K562 (cell line): ENCODE results near the gene HIVEP2. TPM values are rescaled to one million over a fixed set of nuclear protein-coding genes. Genes with fewer than 3 reads are reported as not detected.

Experiments
- ATAC-seq: fragments of 200-7000 bp; cut with Tn5 transposase; 3 replicates; pipeline ENCODE4 v1.9.1; 2020; ENCODE audit warnings: moderate library complexity
- BruUV-seq: library from RNA; stranded (reverse); fragments of 400-500 nt; replicated peaks from 2 replicates; lab custom pipeline; 2021; lab: Mats Ljungman, UMichigan
- CTCF ChIA-PET: fragments of 300-600 bp; formaldehyde crosslinking; extraction: SDS; loops from one replicate; lab custom pipeline; 2021; ENCODE audit warnings: low intra/inter-chr PET ratio; lab: Yijun Ruan, JAX
- POLR2A ChIA-PET: fragments of 300-600, 350-650 bp; sonication (Branson Sonifier 250); formaldehyde crosslinking; extraction: SDS; loops from one replicate; lab custom pipeline; 2021; ENCODE audit warnings: antibody characterized with exemption, inconsistent platforms; lab: Yijun Ruan, JAX
- DNase-seq, 4 experiments: peaks; one replicate each; pipeline versions ENCODE4 v3.0.0 to v3.0.0-alpha.2; 2011 to 2018; ENCODE audit warnings: low spot score in 3 of 4, mixed read lengths in 3 of 4; ENCODE audit errors: extremely low read depth in 1 of 4
- FAIRE-seq: peaks from 2 replicates; lab custom pipeline; 2011; peaks lifted over from hg19 to GRCh38; lab: Jason Lieb, UNC
- H2AFZ ChIP-seq: 2 replicates; pipeline ENCODE4 v1.6.0; 2011; ENCODE audit warnings: low read depth, low read length, control low read depth, inconsistent platforms
- H3K27ac ChIP-seq: fragments of 200-600 bp; 3 replicates; pipeline ENCODE4 v1.8.0; 2011; ENCODE audit warnings: low read depth, mild to moderate bottlenecking, control low read depth, inconsistent platforms, low read length, moderate library complexity, mixed read lengths; ENCODE audit errors: extremely low read depth
- H3K27me3 ChIP-seq, 2 experiments: fragments of 300-600 bp in 1 of 2; 2 replicates in 1 of 2; 3 replicates in 1 of 2; pipeline versions ENCODE4 v1.6.0 to v1.8.0; 2011; ENCODE audit warnings: inconsistent platforms in 2 of 2, low read length in 2 of 2, mild to moderate bottlenecking in 1 of 2, mixed read lengths in 1 of 2, moderate library complexity in 1 of 2; ENCODE audit not compliant: control insufficient read depth in 2 of 2, insufficient read depth in 2 of 2
- H3K36me3 ChIP-seq: fragments of 300-600 bp; 3 replicates; pipeline ENCODE4 v1.8.0; 2011; ENCODE audit warnings: mild to moderate bottlenecking, low read length, inconsistent platforms; ENCODE audit not compliant: control insufficient read depth, insufficient read depth
- H3K4me1 ChIP-seq, 2 experiments: fragments of 200-600 bp in 1 of 2; replicated peaks in 1 of 2; 2 replicates in 1 of 2; 3 replicates in 1 of 2; pipeline versions ENCODE4 v1.5.1 to v1.8.0; 2011; ENCODE audit warnings: inconsistent platforms in 2 of 2, low read length in 2 of 2, mild to moderate bottlenecking in 1 of 2, mixed read lengths in 1 of 2, moderate library complexity in 1 of 2; ENCODE audit not compliant: control insufficient read depth in 2 of 2, insufficient read depth in 2 of 2
- H3K4me2 ChIP-seq: 2 replicates; pipeline ENCODE4 v1.6.1; 2011; ENCODE audit warnings: low read length, control low read depth, inconsistent platforms, mixed read lengths; ENCODE audit not compliant: insufficient read depth
- H3K4me3 ChIP-seq: fragments of 200-600 bp; sonication (generic), shearing (Covaris generic); 2 replicates; pipeline ENCODE4 v1.5.1; 2016; ENCODE audit warnings: control low read depth, inconsistent platforms
- H3K79me2 ChIP-seq: fragments of 200-600 bp; 3 replicates; pipeline ENCODE4 v1.8.0; 2011; ENCODE audit warnings: low read length, inconsistent platforms; ENCODE audit not compliant: control insufficient read depth, insufficient read depth
- H3K9ac ChIP-seq, 2 experiments: 2 replicates each; pipeline versions ENCODE4 v1.6.0 to v1.6.1; 2011; ENCODE audit warnings: low read depth in 2 of 2, low read length in 2 of 2, control low read depth in 1 of 2, inconsistent platforms in 1 of 2, mild to moderate bottlenecking in 1 of 2, mixed read lengths in 1 of 2; ENCODE audit not compliant: insufficient read depth in 1 of 2
- H3K9me1 ChIP-seq: one replicate; pipeline ENCODE4 v1.6.0; 2011; ENCODE audit warnings: inconsistent platforms, mild to moderate bottlenecking, low read length, moderate library complexity; ENCODE audit not compliant: control insufficient read depth, insufficient read depth
- H3K9me3 ChIP-seq: replicated peaks from 2 replicates; pipeline ENCODE4 v1.5.1; 2011; ENCODE audit warnings: low read depth, low read length, inconsistent platforms; ENCODE audit not compliant: control insufficient read depth, insufficient read depth
- H4K20me1 ChIP-seq: replicated peaks from 2 replicates; pipeline ENCODE4 v1.6.1; 2011; ENCODE audit warnings: low read length, inconsistent platforms, mixed read lengths; ENCODE audit not compliant: control insufficient read depth, insufficient read depth
- EP300 ChIP-seq: IDR thresholded peaks from 2 replicates; pipeline ENCODE4 v1.6.1; 2012; ENCODE audit warnings: low read length, improper control_type of control experiment
- HLTF ChIP-seq: fragments of 450-650 bp; IDR thresholded peaks from 2 replicates; pipeline ENCODE4 v1.6.1; 2016
- OTX1 ChIP-seq: fragments of 450-650 bp; formaldehyde crosslinking; IDR thresholded peaks from 2 replicates; pipeline ENCODE4 v1.4.0; 2022; ENCODE audit warnings: mild to moderate bottlenecking
- SMC3 ChIP-seq: conservative IDR thresholded peaks from 2 replicates; pipeline ENCODE4 v1.6.1; 2011; ENCODE audit warnings: low read depth, low read length, improper control_type of control experiment; ENCODE audit not compliant: insufficient read depth
- ZFP91 ChIP-seq: sonication (generic); formaldehyde crosslinking; IDR thresholded peaks from 2 replicates; pipeline ENCODE4 v1.8.0; 2022; ENCODE audit warnings: mild to moderate bottlenecking, missing genetic modification reagents
- WGBS: fragments of 100-300 bp; shearing (Covaris generic); methylation state at CpG from one replicate; pipeline ENCODE4 v1.1.6; 2016; ENCODE audit warnings: low coverage, mixed read lengths; ENCODE audit not compliant: insufficient coverage; ENCODE audit errors: missing lambda C conversion rate; 5-methylcytosine and 5-hydroxymethylcytosine counted together
- in situ Hi-C: fragments of 300-500 bp; cut with MboI; formaldehyde crosslinking; loops from 4 replicates; pipeline ENCODE4 v1.15.0; 2018; ENCODE audit warnings: inconsistent platforms, mixed read lengths
- intact Hi-C: fragments of 100-400 bp; cut with micrococcal nuclease; formaldehyde crosslinking; loops from 2 replicates; pipeline ENCODE4 v1.14.2; 2022
- polyA plus RNA-seq, 8 experiments: library from polyadenylated mRNA; depleted of rRNA in 4 of 8; stranded (reverse) in 5 of 8; unstranded in 3 of 8; fragments of >200 nt; fragmentation: Nextera tagmentation in 2 of 8; fragmentation: Illumina TruSeq in 1 of 8; extraction: Ambion mirVana in 2 of 8; extraction: Trizol in 1 of 8; gene quantifications; 2 replicates each; pipeline versions ENCODE4 v1.2.1 to v1.2.3, GENCODE V29; 2011 to 2014; ENCODE audit warnings: inconsistent platforms in 1 of 8, missing spikeins in 1 of 8
- total RNA-seq, 7 experiments: library from RNA; depleted of rRNA in 6 of 7; stranded (reverse); fragments of >200 nt in 6 of 7; fragmentation: Illumina TruSeq in 2 of 7; extraction: Trizol in 2 of 7; gene quantifications; 2 replicates each; pipeline versions ENCODE4 v1.2.1 to v1.2.3, GENCODE V29; 2011 to 2021; ENCODE audit warnings: low replicate concordance in 1 of 7

The HIVEP2 gene
- total and polyA plus RNA-seq, 9 of the 15 experiments (the other 6 are each of a cell fraction or from before 2014, with no cell fraction given): under 0.01 to 1.2 (median 0.31) TPM

- no peak for TF ChIP-seq OTX1
- TF ChIP-seq ZFP91 (CRISPR knock-in tag): no peak
- no peak for TF ChIP-seq SMC3
- no peak for TF ChIP-seq HLTF
Observed at GRCh38 chr6:142857233-142857761, 87.7 kb downstream of the HIVEP2 start (continued).

GRCh38 chr6:142856624-142857232, 88.2 kb downstream of the HIVEP2 start:
- TF ChIP-seq EP300: no peak
- Histone ChIP-seq H3K27me3 (peaks cover 5 to 8% of the 10 kb centered on the region in 2 experiments; a peak in 3 of 5 replicates), H3K4me1 (no peaks in the 10 kb centered on the region), H3K4me2 (no peak overlapping the region), H3K9ac (no peak overlapping the region), H3K4me3 (no peak overlapping the region), H4K20me1 (no peaks in the 10 kb centered on the region), H3K79me2 (no peaks in the 10 kb centered on the region), H3K9me1 (no peaks in the 10 kb centered on the region), H3K27ac (no peak overlapping the region), H3K36me3 (no peaks in the 10 kb centered on the region), H3K9me3 (no peaks in the 10 kb centered on the region), H2AFZ (no peak overlapping the region)
- POLR2A ChIA-PET: no interaction called here
- FAIRE-seq (no peak), DNase-seq (no peak), ATAC-seq (no peak)
- CTCF ChIA-PET: no interaction called here
- in situ Hi-C loops: no loop called here
- intact Hi-C loops: no loop called here
- WGBS: 0% methylated on average over 6 of the region's 6 CpGs
- no TSS peak for BruUV-seq
